Measurements from ENCODE around the gene IZUMO2. TPM values are rescaled to one million over a fixed set of nuclear protein-coding genes. Genes with fewer than 3 reads are reported as not detected.

Gene IZUMO2
- total and polyA plus RNA-seq, 2 donors (not counting 1 experiment from before 2014, with no cell fraction given), result not detected

GRCh38 chr19:50181121-50181520, 18.0 kb upstream of the IZUMO2 start:
- no peak for ATAC-seq (ENCODE audit: low read depth)
- Mint-ChIP-seq H3K27me3 (peaks cover 21% of the 10 kb centered on the region), H3K4me1 (no peaks in the 10 kb centered on the region), H3K9me3 (ENCODE audit: insufficient read depth) (peaks cover 2% of the 10 kb centered on the region), H3K4me3 (no peak overlapping the region), H3K27ac (no peak overlapping the region)
- H3K4me3 ChIP-seq (ENCODE audit: control extremely low read depth in 1 of 5, extremely low read depth in 1 of 5, insufficient read depth in 1 of 5, low read depth in 2 of 5, low read length in 4 of 5), result no peak overlapping the region
- ChIA-PET POLR2A (no interaction called here), CTCF (no interaction called here)
- TF ChIP-seq CTCF (IDR thresholded peaks at IDR 0.05), result no peak
- TF ChIP-seq EZH2 (IDR thresholded peaks at IDR 0.05; ENCODE audit: borderline replicate concordance, insufficient read depth, low read depth, low read length, poor library complexity, severe bottlenecking), result no peak
- H3K9ac ChIP-seq (ENCODE audit: low read length), result no peak overlapping the region
- H4K20me1 ChIP-seq (ENCODE audit: control insufficient read depth, insufficient read depth, low read length, poor library complexity, severe bottlenecking), result no peaks in the 10 kb centered on the region
- peaks cover 0 to 5% (median 0%) of the 10 kb centered on the region in 3 donors for H3K9me3 ChIP-seq (ENCODE audit: control extremely low read depth in 1 of 3, control insufficient read depth in 2 of 3, insufficient read depth in 1 of 3, low read length in 2 of 3)
- no peak overlapping the region for H2AFZ ChIP-seq (ENCODE audit: insufficient read depth, low read depth, low read length, poor library complexity, severe bottlenecking)
- H3K4me1 ChIP-seq (ENCODE audit: control insufficient read depth in 2 of 2, insufficient read depth in 2 of 2, low read length in 2 of 2), result no peaks in the 10 kb centered on the region
- H3K27me3 ChIP-seq (replicated peaks in 1 of 4; ENCODE audit: control extremely low read depth in 1 of 4, control insufficient read depth in 3 of 4, insufficient read depth in 4 of 4, low read length in 3 of 4), result no peaks in the 10 kb centered on the region
- H3K27ac ChIP-seq (ENCODE audit: low read length in 2 of 2), result no peak overlapping the region
- no peaks in the 10 kb centered on the region for H3K79me2 ChIP-seq (ENCODE audit: control insufficient read depth, insufficient read depth, low read length)
- 75% methylated on average over 1 of the region's 5 CpGs for WGBS (ENCODE audit: insufficient coverage)
- H3K36me3 ChIP-seq (replicated peaks in 1 of 2; ENCODE audit: control extremely low read depth in 1 of 2, control insufficient read depth in 1 of 2, extremely low read depth in 1 of 2, insufficient read depth in 2 of 2, low read length in 1 of 2), result no peaks in the 10 kb centered on the region
- no peak for DNase-seq
- H3K4me2 ChIP-seq (replicated peaks; ENCODE audit: low read depth, low read length, poor library complexity, severe bottlenecking), result no peak overlapping the region
- intact Hi-C loops (cut with micrococcal nuclease), result no loop called here

GRCh38 chr19:50178859-50179537, 15.9 kb upstream of the IZUMO2 start:
- no peaks in the 10 kb centered on the region for H3K4me1 ChIP-seq (ENCODE audit: control insufficient read depth in 2 of 2, insufficient read depth in 2 of 2, low read length in 2 of 2)
- ChIA-PET POLR2A (no interaction called here), CTCF (no interaction called here)
- H3K27ac ChIP-seq (ENCODE audit: low read length in 2 of 2), result no peak overlapping the region
- H3K4me3 ChIP-seq (ENCODE audit: control extremely low read depth in 1 of 5, extremely low read depth in 1 of 5, insufficient read depth in 1 of 5, low read depth in 2 of 5, low read length in 4 of 5), result no peak overlapping the region
- Mint-ChIP-seq H3K4me3 (no peak overlapping the region), H3K27me3 (peaks cover 26% of the 10 kb centered on the region), H3K9me3 (ENCODE audit: insufficient read depth) (peaks cover 8% of the 10 kb centered on the region), H3K4me1 (no peaks in the 10 kb centered on the region), H3K27ac (no peak overlapping the region)
- no peak for DNase-seq
- no peak overlapping the region for H2AFZ ChIP-seq (ENCODE audit: insufficient read depth, low read depth, low read length, poor library complexity, severe bottlenecking)
- H4K20me1 ChIP-seq (ENCODE audit: control insufficient read depth, insufficient read depth, low read length, poor library complexity, severe bottlenecking), result no peaks in the 10 kb centered on the region
- WGBS (ENCODE audit: insufficient coverage), result 84% methylated on average over 5 of the region's 9 CpGs
- H3K4me2 ChIP-seq (replicated peaks; ENCODE audit: low read depth, low read length, poor library complexity, severe bottlenecking), result no peak overlapping the region
- H3K79me2 ChIP-seq (ENCODE audit: control insufficient read depth, insufficient read depth, low read length), result no peaks in the 10 kb centered on the region
- no peak for ATAC-seq (ENCODE audit: low read depth)
- intact Hi-C loops (cut with micrococcal nuclease), result no loop called here
- no peak for TF ChIP-seq CTCF (IDR thresholded peaks at IDR 0.05)
- no peak for TF ChIP-seq EZH2 (IDR thresholded peaks at IDR 0.05; ENCODE audit: borderline replicate concordance, insufficient read depth, low read depth, low read length, poor library complexity, severe bottlenecking)
- H3K9ac ChIP-seq (ENCODE audit: low read length), result no peak overlapping the region
- peaks cover 0 to 10% (median 0%) of the 10 kb centered on the region in 3 donors for H3K9me3 ChIP-seq (ENCODE audit: control extremely low read depth in 1 of 3, control insufficient read depth in 2 of 3, insufficient read depth in 1 of 3, low read length in 2 of 3)
- H3K36me3 ChIP-seq (replicated peaks in 1 of 2; ENCODE audit: control extremely low read depth in 1 of 2, control insufficient read depth in 1 of 2, extremely low read depth in 1 of 2, insufficient read depth in 2 of 2, low read length in 1 of 2), result no peaks in the 10 kb centered on the region
- H3K27me3 ChIP-seq (replicated peaks in 1 of 4; ENCODE audit: control extremely low read depth in 1 of 4, control insufficient read depth in 3 of 4, insufficient read depth in 4 of 4, low read length in 3 of 4), result peaks cover 0 to 3% (median 0%) of the 10 kb centered on the region in 4 experiments
